SW480 (cell line): ENCODE data around the gene PXYLP1.

Experiments used
- DNase-seq: peaks from one replicate; pipeline ENCODE4 v3.0.0-alpha.2; 2016; ENCODE audit warnings: low spot score

PXYLP1 gene

GRCh38 chr3:141272906-141273662, 41.5 kb downstream of the PXYLP1 start:
- DNase-seq = no peak

DNA sequence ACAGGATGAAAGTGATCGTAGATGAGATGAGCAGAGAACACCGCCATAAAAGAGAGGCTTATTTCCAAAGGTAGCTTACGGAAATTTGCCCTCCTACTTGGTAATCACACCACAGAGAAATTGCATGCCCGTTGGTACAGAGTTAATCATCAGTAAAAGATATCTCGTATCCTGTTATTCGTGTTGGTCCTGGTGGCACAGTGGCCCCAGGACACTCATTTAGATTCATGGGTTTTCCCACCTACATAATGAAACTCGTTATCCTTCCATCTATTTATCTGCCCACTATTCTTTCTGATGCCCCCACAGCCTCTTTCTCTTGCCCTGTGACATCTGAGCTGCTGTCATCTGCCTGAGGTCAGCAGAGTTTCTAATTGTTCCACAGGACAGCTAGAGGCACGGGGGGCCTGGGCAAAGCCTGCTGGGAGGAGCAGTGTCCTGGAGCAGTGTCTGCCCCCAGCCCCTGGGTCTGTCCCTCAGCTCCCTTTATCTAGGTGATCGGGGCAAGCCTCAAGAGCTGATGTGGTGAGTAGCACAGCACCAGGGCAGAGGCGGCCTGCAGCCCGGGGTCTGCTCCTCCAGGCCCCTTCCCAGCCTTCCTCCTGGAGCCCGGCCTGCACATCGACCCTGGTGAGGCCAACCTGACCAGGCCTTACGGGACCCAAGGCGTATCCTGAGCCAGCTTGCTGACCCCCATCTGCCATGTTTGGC, 42.2 kb downstream of the PXYLP1 start:
- no peak for DNase-seq

- no peak for DNase-seq
These were observed 42.9 kb downstream of the PXYLP1 start for GRCh38 chr3:141274411-141275031.

DNA sequence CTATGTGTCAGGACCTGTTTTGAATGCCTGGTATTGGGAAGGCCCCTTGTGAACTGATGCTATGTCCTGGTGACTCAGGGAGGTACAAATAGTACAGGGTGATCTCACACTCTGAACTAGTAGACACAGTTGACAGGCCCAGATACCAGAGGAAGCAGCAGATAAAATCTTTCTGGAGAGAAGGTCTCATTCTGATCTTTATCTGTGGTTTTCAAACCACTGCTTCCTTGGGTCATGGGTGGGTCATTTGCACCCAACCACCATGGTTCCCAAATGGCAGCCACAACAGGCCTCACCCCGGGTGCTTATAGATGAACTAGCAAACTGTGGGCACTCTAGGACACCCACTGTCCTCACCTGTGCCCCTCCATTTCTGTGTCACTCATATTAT, 43.4 kb downstream of the PXYLP1 start:
- peak; percentile 49 for DNase-seq

- no peak for DNase-seq
These were observed 43.9 kb downstream of the PXYLP1 start for GRCh38 chr3:141275511-141275910.

DNA sequence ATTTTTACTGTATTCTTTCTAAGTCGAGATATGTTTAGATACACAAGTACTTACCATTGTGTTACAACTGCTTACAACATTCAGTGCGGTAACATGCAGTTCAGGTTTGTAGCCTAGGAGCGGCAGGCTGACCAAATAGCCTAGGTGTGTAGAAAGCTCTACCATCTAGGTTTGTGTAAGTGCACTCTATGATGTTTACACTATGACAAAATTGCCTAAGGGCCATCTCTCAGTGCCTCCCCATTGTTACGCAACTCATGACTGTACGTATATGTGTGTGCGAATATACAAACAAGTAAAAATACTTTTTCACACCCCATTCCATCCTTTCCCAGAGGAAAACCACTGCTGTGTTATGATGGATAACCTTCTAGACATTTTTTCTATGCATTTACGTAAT, 44.3 kb downstream of the PXYLP1 start:
- DNase-seq = no peak

- DNase-seq = no peak
These were observed 44.8 kb downstream of the PXYLP1 start for GRCh38 chr3:141276398-141276797.

DNA sequence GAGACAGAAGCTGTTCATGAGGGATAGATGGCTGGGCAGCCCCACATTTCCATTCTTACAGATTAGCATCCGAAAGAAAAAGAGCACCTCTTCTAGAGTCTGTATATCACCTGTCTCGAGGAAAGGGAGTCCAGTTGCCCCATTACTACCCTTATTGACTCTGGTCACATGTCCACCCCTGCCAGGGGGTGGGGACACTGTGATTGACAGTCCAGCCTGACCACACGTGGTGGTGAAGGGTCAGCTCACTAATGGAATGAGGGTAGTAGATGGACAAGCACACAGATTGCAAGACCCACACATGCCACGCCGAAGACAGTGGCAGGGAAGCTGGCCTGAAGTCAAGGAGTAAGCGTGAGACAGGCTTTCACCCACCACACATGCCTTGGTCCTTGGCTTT, 45.8 kb downstream of the PXYLP1 start:
- DNase-seq = no peak

DNA sequence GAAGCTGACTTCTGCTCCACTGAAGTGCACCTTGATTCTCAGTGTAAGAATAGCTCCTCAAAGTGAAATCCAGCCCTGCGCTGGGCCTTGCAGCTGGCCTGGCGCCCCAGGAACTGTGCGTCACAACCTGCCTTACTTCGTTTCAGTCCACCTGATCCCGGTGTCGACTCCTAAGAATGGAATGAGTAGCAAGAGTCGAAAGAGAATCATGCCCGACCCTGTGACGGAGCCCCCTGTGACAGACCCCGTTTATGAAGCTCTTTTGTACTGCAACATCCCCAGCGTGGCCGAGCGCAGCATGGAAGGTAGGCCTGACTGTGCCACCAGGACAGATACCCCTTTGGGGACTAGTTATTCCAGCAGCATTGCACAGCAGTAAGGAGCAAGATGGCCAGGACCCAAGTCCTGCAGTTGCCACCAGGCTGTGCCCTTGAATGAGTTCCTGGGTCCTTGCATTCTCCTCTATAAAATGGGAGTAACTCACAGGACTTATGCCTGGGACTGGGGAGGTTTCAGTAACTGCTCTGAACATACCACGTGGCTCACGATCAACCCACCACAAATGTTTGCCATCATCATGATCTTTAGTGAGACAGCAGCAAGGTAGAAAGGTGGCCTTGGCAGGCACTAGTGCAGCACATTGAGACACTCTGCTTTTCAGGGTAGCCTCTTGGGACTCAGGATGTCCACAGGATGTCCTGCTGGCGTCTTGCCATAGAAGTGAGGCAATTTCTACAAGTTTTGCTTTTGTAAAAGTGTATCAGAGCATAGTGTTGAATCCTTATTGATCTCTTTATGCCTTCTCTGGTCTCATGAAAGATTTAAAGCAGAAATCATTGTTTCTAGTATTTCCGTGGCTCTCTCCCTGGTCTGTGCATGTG, 46.8 kb downstream of the PXYLP1 start:
- DNase-seq = no peak

DNA sequence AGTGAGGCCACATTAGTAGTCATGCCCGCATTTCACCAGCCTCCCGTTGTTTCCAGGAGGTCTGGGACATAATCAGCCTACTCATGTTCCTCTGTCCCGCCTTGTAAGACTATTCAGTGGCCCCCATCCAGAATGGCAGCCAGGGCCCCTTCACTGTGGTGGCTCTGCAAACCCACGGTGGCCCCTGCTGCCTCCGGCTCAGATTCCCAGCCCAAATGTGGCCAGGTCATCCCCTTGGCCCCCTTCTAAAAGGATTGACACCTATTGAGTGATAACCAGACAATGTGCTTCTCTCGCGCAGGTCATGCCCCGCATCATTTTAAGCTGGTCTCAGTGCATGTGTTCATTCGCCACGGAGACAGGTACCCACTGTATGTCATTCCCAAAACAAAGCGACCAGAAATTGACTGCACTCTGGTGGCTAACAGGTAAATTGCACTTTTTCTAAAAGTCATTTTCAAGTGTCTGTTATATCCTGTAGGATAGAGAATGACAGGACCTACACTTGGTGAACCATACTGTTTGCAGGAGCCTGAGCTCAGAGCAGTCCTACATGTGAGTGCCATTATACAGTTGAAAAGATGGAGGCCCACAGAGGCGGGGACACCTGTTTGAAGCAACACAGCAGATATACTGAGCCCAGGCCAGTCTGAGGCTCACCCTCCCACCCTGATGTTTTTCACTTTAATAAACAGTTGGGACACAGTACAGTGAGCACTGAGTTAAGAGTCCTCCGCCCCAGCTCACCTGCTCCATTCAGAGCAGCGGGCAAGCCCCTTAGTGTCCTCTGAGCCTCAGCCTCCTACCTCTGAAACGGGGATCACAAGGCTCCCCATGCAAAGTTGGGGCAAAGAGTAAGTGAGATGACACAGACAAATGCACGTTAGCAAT, 47.7 kb downstream of the PXYLP1 start:
- peak; percentile 52 for DNase-seq

- no peak for DNase-seq
These were observed 48.5 kb downstream of the PXYLP1 start for GRCh38 chr3:141280086-141280485.

DNA sequence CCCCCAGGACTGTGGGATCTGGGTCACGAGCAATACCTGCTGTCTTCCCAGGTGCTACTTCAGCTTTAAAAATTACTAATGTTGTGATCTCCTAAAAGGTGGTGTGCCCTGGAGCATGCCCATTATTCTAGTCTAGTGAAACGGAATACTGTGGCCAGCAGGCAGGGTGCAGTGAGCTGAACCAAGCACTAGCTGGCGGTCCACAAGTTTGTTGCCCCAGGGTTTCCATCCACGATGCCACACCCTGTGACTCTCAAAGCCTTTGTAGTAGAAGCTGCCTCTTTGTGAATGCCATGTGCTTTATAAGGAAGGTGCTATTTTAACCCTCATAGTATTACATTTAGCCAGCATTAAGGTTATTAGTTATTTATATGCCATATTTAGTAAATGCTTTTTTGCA, 49.1 kb downstream of the PXYLP1 start:
- no peak for DNase-seq

GRCh38 chr3:141285570-141285969, 53.9 kb downstream of the PXYLP1 start:
- DNase-seq = no peak

DNA sequence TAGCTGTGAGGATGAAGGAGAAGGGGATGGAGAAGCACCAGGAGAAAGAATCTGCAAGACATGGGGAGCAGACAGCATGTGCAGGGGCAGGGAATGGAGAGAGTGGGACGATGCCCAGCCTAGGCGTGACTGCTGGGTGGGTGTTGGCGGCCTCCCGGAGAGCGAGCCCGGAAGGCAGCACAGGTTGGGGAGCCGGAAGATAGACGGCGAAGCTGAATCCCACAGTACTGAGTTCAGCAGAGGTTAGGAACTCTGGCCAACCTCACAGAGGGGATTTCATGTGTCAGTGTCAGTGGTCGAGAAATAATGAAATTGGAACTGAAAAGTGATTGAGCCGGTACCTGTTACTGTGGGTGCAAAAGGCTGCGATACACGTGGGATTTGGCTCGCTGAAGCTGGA, 55.2 kb downstream of the PXYLP1 start:
- DNase-seq = no peak

DNA sequence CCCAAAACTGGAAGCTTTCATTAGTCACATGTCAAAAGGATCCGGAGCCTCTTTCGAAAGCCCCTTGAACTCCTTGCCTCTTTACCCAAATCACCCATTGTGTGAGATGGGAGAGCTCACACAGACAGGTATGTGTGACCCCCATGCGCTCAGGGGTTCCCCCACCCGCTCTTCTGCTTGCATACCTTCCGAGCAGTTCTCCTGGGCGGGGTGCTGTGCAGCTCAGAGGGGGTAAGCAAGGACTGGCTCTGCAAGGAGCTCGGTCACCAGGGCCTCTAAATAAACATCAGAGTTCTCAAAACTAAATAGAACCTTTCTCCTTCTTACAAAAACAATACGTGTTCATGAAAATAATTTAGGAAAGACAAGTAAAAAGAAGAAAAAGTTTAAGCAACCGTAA, 55.7 kb downstream of the PXYLP1 start:
- no peak for DNase-seq

DNA sequence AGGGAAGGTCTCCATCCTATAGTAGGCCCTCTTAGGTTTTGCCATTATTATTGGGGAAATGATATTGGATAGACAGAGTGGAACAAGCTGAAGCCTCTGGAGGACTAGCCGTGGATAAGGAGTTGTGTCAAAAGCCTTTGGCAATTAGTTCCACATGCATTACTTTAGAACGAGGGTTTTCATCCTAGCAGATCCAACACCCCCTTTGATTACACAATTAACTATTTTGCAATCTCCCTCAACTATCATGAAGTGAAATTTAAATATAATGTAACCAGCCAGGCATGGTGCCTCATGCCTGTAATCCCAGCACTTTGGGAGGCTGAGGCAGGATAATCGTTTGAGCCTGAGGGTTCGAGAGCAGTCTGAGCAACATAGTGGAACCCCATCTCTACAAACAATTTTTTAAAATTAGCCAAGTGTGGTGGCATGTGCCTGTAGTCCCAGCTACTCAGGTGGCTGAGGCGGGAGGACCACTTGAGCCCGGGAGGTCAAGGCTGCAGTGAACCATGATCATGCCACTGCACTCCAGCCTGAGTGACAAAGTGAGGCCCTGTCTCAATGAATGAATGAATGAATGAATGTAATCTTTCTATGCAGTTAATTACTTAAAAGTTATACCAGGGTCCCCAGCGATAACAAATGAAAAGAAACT, 56.8 kb downstream of the PXYLP1 start:
- no peak for DNase-seq

GRCh38 chr3:141289228-141289772, 57.7 kb downstream of the PXYLP1 start:
- no peak for DNase-seq

DNA sequence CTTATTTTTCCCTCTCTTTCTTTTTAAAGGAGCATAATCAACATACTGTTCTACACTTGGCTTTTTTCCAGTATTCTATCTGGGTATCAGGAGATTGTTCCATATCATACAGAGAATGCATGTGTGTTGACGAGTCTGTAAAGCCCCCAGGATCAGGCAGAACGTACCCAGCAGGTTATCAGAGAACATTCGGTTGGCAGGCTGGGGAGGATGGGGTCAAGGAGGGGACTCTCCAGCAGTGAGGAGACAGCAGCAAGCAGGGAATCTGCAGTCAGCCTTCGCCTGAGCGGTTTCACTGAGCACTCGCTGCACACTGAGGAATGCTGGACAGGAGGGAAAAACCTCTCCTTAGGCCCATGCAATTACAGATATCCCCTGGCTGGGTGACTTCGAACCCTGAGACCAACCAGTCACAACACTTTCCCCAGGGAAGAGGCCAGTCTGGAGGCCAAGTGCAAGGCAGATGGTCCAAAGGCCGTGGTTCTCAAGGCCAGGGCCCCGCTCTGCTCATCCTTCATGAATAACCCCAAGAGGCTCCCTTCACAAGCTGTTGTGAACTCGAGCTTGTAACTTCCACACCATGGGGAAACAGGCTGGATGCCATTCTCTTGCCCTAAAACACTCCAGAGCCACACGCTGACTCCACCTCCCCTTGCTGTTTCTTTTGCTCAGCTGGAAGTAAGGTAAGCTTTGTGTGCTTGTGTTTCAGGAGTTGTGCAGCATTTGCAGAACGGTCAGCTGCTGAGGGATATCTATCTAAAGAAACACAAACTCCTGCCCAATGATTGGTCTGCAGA, 60.1 kb downstream of the PXYLP1 start:
- DNase-seq = no peak

- no peak for DNase-seq
These were observed 60.9 kb downstream of the PXYLP1 start for GRCh38 chr3:141292356-141293058.
